SK-N-SH (cell line): ENCODE data around the gene MTURN.

Source experiments
- CTCF ChIP-seq: fragments of 200-600 bp; sonication (generic); IDR thresholded peaks from 2 replicates; pipeline ENCODE4 v1.6.1; 2017; ENCODE audit warnings: antibody characterized with exemption, mild to moderate bottlenecking, moderate library complexity
- ELF1 ChIP-seq: IDR thresholded peaks from 2 replicates; pipeline ENCODE4 v1.4.0; 2012
- EP300 ChIP-seq, 2 experiments: IDR thresholded peaks; 2 replicates each; pipeline versions ENCODE4 v1.4.0 to v1.6.1; 2012; ENCODE audit warnings: borderline replicate concordance in 1 of 2, low read depth in 1 of 2, low read length in 1 of 2
- EZH2phosphoT487 ChIP-seq: fragments of 200-600 bp; sonication (generic); IDR thresholded peaks from 2 replicates; pipeline ENCODE4 v1.6.1; 2017; ENCODE audit warnings: low read depth, mixed run types, mild to moderate bottlenecking, antibody characterized with exemption, moderate library complexity, borderline replicate concordance
- GABPA ChIP-seq: IDR thresholded peaks from 2 replicates; pipeline ENCODE4 v1.4.0; 2012; ENCODE audit warnings: low read depth, mild to moderate bottlenecking
- JUND ChIP-seq: IDR thresholded peaks from 2 replicates; pipeline ENCODE4 v1.4.0; 2012
- MAX ChIP-seq: IDR thresholded peaks from 2 replicates; pipeline ENCODE4 v1.4.0; 2012; ENCODE audit warnings: low read depth
- MEF2A ChIP-seq: IDR thresholded peaks from 2 replicates; pipeline ENCODE4 v1.4.0; 2012; ENCODE audit warnings: low read depth, borderline replicate concordance
- POLR2AphosphoS5 ChIP-seq: IDR thresholded peaks from 2 replicates; pipeline ENCODE4 v1.6.1; 2012; ENCODE audit warnings: low read depth, low read length
- RAD21 ChIP-seq: IDR thresholded peaks from 2 replicates; pipeline ENCODE4 v1.6.1; 2012; ENCODE audit warnings: mild to moderate bottlenecking, low read length
- RFX5 ChIP-seq: IDR thresholded peaks from 2 replicates; pipeline ENCODE4 v1.6.1; 2012; ENCODE audit warnings: mild to moderate bottlenecking, improper control_type of control experiment, low read length
- TAF1 ChIP-seq: IDR thresholded peaks from 2 replicates; pipeline ENCODE4 v1.6.1; 2012; ENCODE audit warnings: low read depth, mild to moderate bottlenecking, low read length, moderate library complexity, borderline replicate concordance
- ZBTB33 ChIP-seq: IDR thresholded peaks from 2 replicates; pipeline ENCODE4 v1.4.0; 2012; ENCODE audit warnings: low read depth, borderline replicate concordance
- TF ChIP-seq, protein P1 (sequence below): fragments of 150-350 bp; IDR thresholded peaks from 2 replicates; pipeline ENCODE4 v1.6.1; 2017; ENCODE audit warnings: antibody characterized with exemption, low read length, low read depth, borderline replicate concordance

GRCh38 chr7:30114536-30115238, 20.1 kb upstream of the MTURN start:
- TF ChIP-seq RAD21, result no peak
- no peak for TF ChIP-seq MAX
- no peak for TF ChIP-seq POLR2AphosphoS5
- TF ChIP-seq, protein P1, sequence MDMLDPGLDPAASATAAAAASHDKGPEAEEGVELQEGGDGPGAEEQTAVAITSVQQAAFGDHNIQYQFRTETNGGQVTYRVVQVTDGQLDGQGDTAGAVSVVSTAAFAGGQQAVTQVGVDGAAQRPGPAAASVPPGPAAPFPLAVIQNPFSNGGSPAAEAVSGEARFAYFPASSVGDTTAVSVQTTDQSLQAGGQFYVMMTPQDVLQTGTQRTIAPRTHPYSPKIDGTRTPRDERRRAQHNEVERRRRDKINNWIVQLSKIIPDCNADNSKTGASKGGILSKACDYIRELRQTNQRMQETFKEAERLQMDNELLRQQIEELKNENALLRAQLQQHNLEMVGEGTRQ, result no peak
- no peak for TF ChIP-seq TAF1
- no peak for TF ChIP-seq CTCF
- no peak for TF ChIP-seq ELF1
- no peak for TF ChIP-seq EP300 (IDR thresholded peaks at IDR 0.05; ENCODE audit: borderline replicate concordance in 1 of 2, low read depth in 1 of 2, low read length in 1 of 2)
- no peak for TF ChIP-seq RFX5
- no peak for TF ChIP-seq EZH2phosphoT487
- no peak for TF ChIP-seq MEF2A
- no peak for TF ChIP-seq ZBTB33
- no peak for TF ChIP-seq JUND
- no peak for TF ChIP-seq GABPA
